Tibial artery (tissue), 4 donors: ENCODE data around the gene PKMYT1.

ENCODE experiments used
- DNase-seq, 2 donors: peaks; one replicate each; pipeline ENCODE4 v3.0.0-alpha.2; 2019
- H3K27ac ChIP-seq, 2 donors: fragments of 200-600 bp; sonication (generic) in 1 of 2; 1 replicate in 1 of 2; 2 replicates in 1 of 2; pipeline ENCODE4 v1.5.1; 2018 to 2019; ENCODE audit warnings: mild to moderate bottlenecking in 1 of 2
- H3K27me3 ChIP-seq, 2 donors: fragments of 200-600 bp; sonication (generic) in 1 of 2; one replicate each; pipeline versions ENCODE4 v1.5.1 to v1.6.0; 2016 to 2019
- H3K36me3 ChIP-seq, 3 donors: fragments of 200-600 bp; sonication (generic) in 2 of 3; one replicate each; pipeline ENCODE4 v1.5.1; 2016 to 2019; ENCODE audit warnings: mild to moderate bottlenecking in 2 of 3
- H3K4me1 ChIP-seq, 4 donors: fragments of 200-600 bp; sonication (generic) in 2 of 4; 1 replicate in 3 of 4; 2 replicates in 1 of 4; pipeline ENCODE4 v1.5.1; 2016 to 2019
- H3K4me3 ChIP-seq, 2 donors: fragments of 200-600 bp; sonication (generic) in 1 of 2; 1 replicate in 1 of 2; 2 replicates in 1 of 2; pipeline ENCODE4 v1.5.1; 2018 to 2019; ENCODE audit warnings: mild to moderate bottlenecking in 2 of 2
- H3K9me3 ChIP-seq, 3 donors: fragments of 200-600 bp; sonication (generic) in 1 of 3; one replicate each; pipeline ENCODE4 v1.5.1; 2016 to 2019
- CTCF ChIP-seq, 2 experiments: fragments of 200-600 bp in 1 of 2; fragments of 450-650 bp in 1 of 2; IDR thresholded peaks; one replicate each; pipeline ENCODE4 v1.5.1; 2017 to 2019; ENCODE audit warnings: antibody characterized with exemption in 2 of 2, mild to moderate bottlenecking in 1 of 2, moderate library complexity in 1 of 2
- intact Hi-C: fragments of 100-400 bp; cut with DNase I; formaldehyde crosslinking; loops from one replicate; pipeline ENCODE4 v1.15.0; 2023; ENCODE audit warnings: low total_unique reads

PKMYT1 gene

GRCh38 chr16:2966808-2967191 is 13.4 kb downstream of the PKMYT1 start:
- DNase-seq: no peak
- H3K36me3 ChIP-seq: no peaks in the 10 kb centered on the region
- H3K4me3 ChIP-seq: peak overlapping the region in 1 of 2 donors; percentile 31
- peaks cover 18 to 76% of the 10 kb centered on the region in 2 donors for H3K27me3 ChIP-seq
- H3K9me3 ChIP-seq: no peaks in the 10 kb centered on the region
- no peak for TF ChIP-seq CTCF (IDR thresholded peaks at IDR 0.05)
- intact Hi-C loops: no loop called here
- H3K4me1 ChIP-seq: peaks cover 8 to 78% (median 55%) of the 10 kb centered on the region in 4 donors
- no peak overlapping the region for H3K27ac ChIP-seq

GRCh38 chr16:2966043-2966807 is 14.0 kb downstream of the PKMYT1 start:
- H3K4me1 ChIP-seq: peaks cover 8 to 78% (median 55%) of the 10 kb centered on the region in 4 donors
- peak overlapping the region in 1 of 2 donors; percentile 31 for H3K4me3 ChIP-seq
- no peak overlapping the region for H3K27ac ChIP-seq
- intact Hi-C loops: no loop called here
- DNase-seq: no peak
- no peaks in the 10 kb centered on the region for H3K9me3 ChIP-seq
- TF ChIP-seq CTCF (IDR thresholded peaks at IDR 0.05): no peak
- H3K27me3 ChIP-seq: peaks cover 18 to 82% of the 10 kb centered on the region in 2 donors
- no peaks in the 10 kb centered on the region for H3K36me3 ChIP-seq

GRCh38 chr16:2964475-2965336 is 15.5 kb downstream of the PKMYT1 start:
- Histone ChIP-seq H3K4me1 (peaks cover 8 to 68% (median 48%) of the 10 kb centered on the region in 4 donors), H3K36me3 (no peaks in the 10 kb centered on the region), H3K27ac (no peak overlapping the region), H3K9me3 (no peaks in the 10 kb centered on the region), H3K4me3 (peak overlapping the region in 1 of 2 donors; percentile 15), H3K27me3 (peaks cover 18 to 89% of the 10 kb centered on the region in 2 donors)
- DNase-seq: no peak
- TF ChIP-seq CTCF (IDR thresholded peaks at IDR 0.05): no peak
- intact Hi-C loops: no loop called here

- H3K36me3 ChIP-seq: no peaks in the 10 kb centered on the region
- intact Hi-C loops: no loop called here
- peaks cover 8 to 60% (median 43%) of the 10 kb centered on the region in 4 donors for H3K4me1 ChIP-seq
- no peak for DNase-seq
- no peaks in the 10 kb centered on the region for H3K9me3 ChIP-seq
- TF ChIP-seq CTCF (IDR thresholded peaks at IDR 0.05): no peak
- H3K27ac ChIP-seq: no peak within 1 kb of the TSS
- H3K4me3 ChIP-seq: peak within 1 kb of the TSS in 1 of 2 donors; percentile 24
- peaks cover 18 to 96% of the 10 kb centered on the region in 2 donors for H3K27me3 ChIP-seq
Observed at GRCh38 chr16:2963723-2964474, 16.3 kb downstream of the PKMYT1 start, which contains the start of gene KREMEN2. KREMEN2 (plus strand) TSS chr16:2964275; CDS start chr16:2964521, 246 bp downstream.

GRCh38 chr16:2963074-2963722 is 17.0 kb downstream of the PKMYT1 start:
- H3K27ac ChIP-seq: no peak overlapping the region
- no peak for DNase-seq
- H3K27me3 ChIP-seq: peaks cover 18 to 92% of the 10 kb centered on the region in 2 donors
- TF ChIP-seq CTCF (IDR thresholded peaks at IDR 0.05): no peak
- H3K9me3 ChIP-seq: no peaks in the 10 kb centered on the region
- H3K4me1 ChIP-seq: peaks cover 8 to 53% (median 36%) of the 10 kb centered on the region in 4 donors
- H3K4me3 ChIP-seq: peak overlapping the region in 1 of 2 donors; percentile 24
- intact Hi-C loops: no loop called here
- H3K36me3 ChIP-seq: no peaks in the 10 kb centered on the region
